ENCODE measurements around the gene NKAIN2.
"Not testable (repeated sequence)": the region's sequence is repeated elsewhere in the genome, so short reads cannot be mapped to it uniquely, and the experiment has no call there.

Gene NKAIN2

GRCh38 chr6:124536157-124536841 is 732.6 kb downstream of the NKAIN2 start:
- no peak for DNase-seq

GRCh38 chr6:124536842-124537191 is 733.2 kb downstream of the NKAIN2 start:
- DNase-seq: no peak

- DNase-seq: no peak
These were observed 735.4 kb downstream of the NKAIN2 start for GRCh38 chr6:124539096-124539495.

- DNase-seq: no peak
These were observed 737.9 kb downstream of the NKAIN2 start for GRCh38 chr6:124541573-124541972.

- DNase-seq: no peak
These were observed 742.9 kb downstream of the NKAIN2 start for GRCh38 chr6:124546601-124547000.

GRCh38 chr6:124551711-124552233 is 748.1 kb downstream of the NKAIN2 start:
- DNase-seq: no peak

- DNase-seq: no peak
These were observed 754.2 kb downstream of the NKAIN2 start for GRCh38 chr6:124557873-124558272.

- not testable (repeated sequence) for DNase-seq
These were observed 756.4 kb downstream of the NKAIN2 start for GRCh38 chr6:124560078-124560477.

- no peak for DNase-seq
These were observed 757.4 kb downstream of the NKAIN2 start for GRCh38 chr6:124560873-124561567.

GRCh38 chr6:124561635-124562130 is 758.0 kb downstream of the NKAIN2 start:
- DNase-seq: no peak

- DNase-seq: not testable (repeated sequence)
These were observed 760.5 kb downstream of the NKAIN2 start for GRCh38 chr6:124564125-124564524.

- no peak for DNase-seq
These were observed 763.7 kb downstream of the NKAIN2 start for GRCh38 chr6:124567401-124567800.

- DNase-seq: no peak
These were observed 770.3 kb downstream of the NKAIN2 start for GRCh38 chr6:124573953-124574352.

- no peak for DNase-seq
These were observed 774.1 kb downstream of the NKAIN2 start for GRCh38 chr6:124577734-124578281.

- DNase-seq: no peak
These were observed 786.3 kb downstream of the NKAIN2 start for GRCh38 chr6:124590001-124590400.

GRCh38 chr6:124599656-124600055 is 796.0 kb downstream of the NKAIN2 start:
- DNase-seq: no peak

- no peak for DNase-seq
These were observed 801.1 kb downstream of the NKAIN2 start for GRCh38 chr6:124604719-124605118.

GRCh38 chr6:124607119-124607627 is 803.5 kb downstream of the NKAIN2 start:
- DNase-seq: no peak

- no peak for DNase-seq
These were observed 809.4 kb downstream of the NKAIN2 start for GRCh38 chr6:124613031-124613430.

- DNase-seq: no peak
These were observed 818.7 kb downstream of the NKAIN2 start for GRCh38 chr6:124622351-124622750.

GRCh38 chr6:124633655-124634054 is 830.0 kb downstream of the NKAIN2 start:
- no peak for DNase-seq

GRCh38 chr6:124640432-124640831 is 836.8 kb downstream of the NKAIN2 start:
- DNase-seq: no peak

GRCh38 chr6:124655866-124656265 is 852.2 kb downstream of the NKAIN2 start:
- DNase-seq: no peak

GRCh38 chr6:124658053-124658452 is 854.4 kb downstream of the NKAIN2 start:
- DNase-seq: no peak
